Measurements from ENCODE around the gene TNFRSF13B.

TNFRSF13B gene

GRCh38 chr17:16943541-16944333 is 28.2 kb downstream of the TNFRSF13B start:
- no peak for DNase-seq
- in situ Hi-C loops (cut with HindIII; ENCODE audit: low pct_ligation_motif_present, low pct_unique_long_range_greater_than_20kb, low sequenced_read_pairs), result no loop called here

DNA sequence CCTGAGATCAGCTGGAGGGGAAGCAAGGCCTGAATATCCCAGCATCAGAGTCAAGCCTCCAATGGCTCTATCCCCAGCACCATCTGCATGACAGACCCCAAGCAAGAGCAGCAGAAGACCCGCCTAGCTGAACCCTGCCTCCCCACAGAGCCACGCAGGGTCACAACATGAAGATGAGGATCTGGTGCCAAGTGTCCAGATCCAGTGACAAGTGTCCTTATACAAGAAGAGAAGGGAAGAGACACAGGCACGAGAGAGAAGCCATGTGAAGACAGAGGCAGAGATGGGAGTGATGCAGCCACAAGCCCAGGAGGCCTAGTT is 28.9 kb downstream of the TNFRSF13B start:
- in situ Hi-C loops (cut with HindIII; ENCODE audit: low pct_ligation_motif_present, low pct_unique_long_range_greater_than_20kb, low sequenced_read_pairs), result no loop called here
- DNase-seq, result no peak

- in situ Hi-C loops (cut with HindIII; ENCODE audit: low pct_ligation_motif_present, low pct_unique_long_range_greater_than_20kb, low sequenced_read_pairs), result no loop called here
- no peak for DNase-seq
Observed at GRCh38 chr17:16942141-16943031, 29.5 kb downstream of the TNFRSF13B start.

DNA sequence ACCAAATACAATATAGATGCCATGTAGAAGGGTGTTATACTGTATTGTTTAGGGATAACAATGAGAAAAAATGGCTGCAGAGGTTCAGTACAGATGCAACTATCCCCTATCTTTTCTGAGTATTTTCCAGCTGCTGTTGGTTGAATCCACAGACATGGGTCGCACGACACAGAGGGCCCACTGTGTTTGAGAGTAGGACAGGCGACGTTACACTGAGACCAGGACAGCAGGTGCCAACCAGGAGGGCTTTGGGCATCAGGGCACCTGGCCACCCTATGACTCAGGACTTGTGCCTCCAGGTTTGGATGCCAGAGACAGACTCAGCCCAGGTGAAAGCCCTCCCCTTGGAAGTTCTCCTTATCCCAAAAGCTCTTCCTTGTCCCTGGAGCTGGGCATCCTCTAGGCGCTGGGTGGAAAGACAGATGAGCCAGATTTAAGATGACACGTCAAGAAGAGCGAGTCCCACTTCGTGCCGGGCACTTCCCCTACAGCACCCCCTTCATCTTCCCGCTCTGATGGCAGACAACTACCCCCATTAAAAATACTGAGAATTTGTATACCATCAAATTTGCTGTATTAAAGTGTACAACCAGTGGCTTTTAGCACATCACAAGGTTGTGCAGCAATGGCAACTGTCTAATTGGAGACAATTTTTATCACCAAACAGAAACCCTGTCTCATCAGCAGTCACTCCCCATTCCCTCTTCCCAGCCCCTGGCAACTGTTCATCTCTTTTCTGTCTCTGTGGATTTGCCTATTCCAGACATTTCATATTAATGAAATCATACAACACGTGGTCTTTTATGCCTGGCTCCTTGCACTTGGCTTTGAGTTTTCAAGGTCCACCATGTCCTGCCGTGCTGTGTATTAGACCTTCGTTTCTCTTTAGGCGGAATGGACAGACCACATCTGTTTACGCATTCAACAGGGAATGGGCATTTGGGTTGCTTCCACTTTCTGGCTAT is 30.6 kb downstream of the TNFRSF13B start:
- DNase-seq, result no peak

DNA sequence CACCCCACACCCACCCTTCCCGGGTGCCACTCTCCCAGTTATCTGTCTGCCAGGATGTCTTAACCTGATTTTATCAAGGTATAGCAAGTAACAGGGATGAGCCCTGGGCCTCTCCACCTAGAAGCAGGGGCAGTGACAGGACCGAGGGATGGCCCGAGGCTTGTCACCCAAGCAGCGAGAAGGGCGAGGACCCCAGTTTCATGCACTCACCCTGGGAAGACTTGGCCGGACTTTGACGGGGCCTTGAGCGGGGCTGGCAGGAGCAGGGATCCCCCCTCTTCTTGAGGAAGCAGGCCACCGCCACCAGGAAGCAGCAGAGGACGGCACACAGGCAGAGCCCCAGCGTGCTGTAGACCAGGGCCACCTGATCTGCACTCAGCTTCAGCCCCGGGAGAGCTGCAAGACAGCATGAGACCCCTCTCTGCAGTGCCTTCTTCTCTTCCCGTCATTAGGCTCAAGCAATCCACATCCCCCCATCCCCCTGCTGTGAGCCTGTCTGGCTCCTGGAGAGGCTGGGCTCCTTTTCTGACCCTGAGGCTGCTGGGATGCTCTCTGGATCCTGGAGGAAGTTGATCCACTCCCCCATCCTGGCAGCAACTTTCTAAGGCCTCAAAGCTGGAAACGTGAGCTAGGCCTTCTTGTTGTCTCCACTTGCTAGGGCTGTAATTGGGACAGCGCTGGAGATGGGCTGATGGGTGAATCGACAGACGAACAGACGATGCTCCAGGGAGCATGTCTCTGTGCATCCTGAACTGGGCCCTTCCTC is 31.6 kb downstream of the TNFRSF13B start:
- DNase-seq, result no peak
- in situ Hi-C loops (cut with HindIII; ENCODE audit: low pct_ligation_motif_present, low pct_unique_long_range_greater_than_20kb, low sequenced_read_pairs), result no loop called here

More for the DNA sequence above, 30.6 kb downstream of the TNFRSF13B start:
- in situ Hi-C loops (cut with HindIII; ENCODE audit: low pct_ligation_motif_present, low pct_unique_long_range_greater_than_20kb, low sequenced_read_pairs), result no loop called here

GRCh38 chr17:16939606-16940115 is 32.3 kb downstream of the TNFRSF13B start:
- in situ Hi-C loops (cut with HindIII; ENCODE audit: low pct_ligation_motif_present, low pct_unique_long_range_greater_than_20kb, low sequenced_read_pairs), result no loop called here
- DNase-seq, result no peak

DNA sequence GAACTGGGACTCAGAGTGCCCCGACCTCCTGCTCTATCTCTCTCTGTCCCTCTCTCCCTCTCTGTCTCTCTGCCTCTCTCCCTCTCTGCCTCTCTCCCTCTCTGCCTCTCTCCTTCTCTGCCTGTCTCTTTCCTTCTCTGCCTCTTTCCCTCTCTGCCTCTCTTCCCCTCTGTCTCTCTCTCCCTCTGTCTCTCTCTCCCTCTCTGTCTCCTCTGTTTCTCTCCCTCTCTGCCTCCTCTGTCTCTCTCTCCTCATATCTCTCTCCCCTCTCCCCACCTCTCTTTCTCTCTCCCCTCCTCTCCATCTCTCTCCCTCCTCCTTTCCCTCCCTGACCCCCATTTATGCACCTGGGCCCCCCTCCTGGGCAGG is 32.7 kb downstream of the TNFRSF13B start:
- no peak for DNase-seq
- in situ Hi-C loops (cut with HindIII; ENCODE audit: low pct_ligation_motif_present, low pct_unique_long_range_greater_than_20kb, low sequenced_read_pairs), result no loop called here

DNA sequence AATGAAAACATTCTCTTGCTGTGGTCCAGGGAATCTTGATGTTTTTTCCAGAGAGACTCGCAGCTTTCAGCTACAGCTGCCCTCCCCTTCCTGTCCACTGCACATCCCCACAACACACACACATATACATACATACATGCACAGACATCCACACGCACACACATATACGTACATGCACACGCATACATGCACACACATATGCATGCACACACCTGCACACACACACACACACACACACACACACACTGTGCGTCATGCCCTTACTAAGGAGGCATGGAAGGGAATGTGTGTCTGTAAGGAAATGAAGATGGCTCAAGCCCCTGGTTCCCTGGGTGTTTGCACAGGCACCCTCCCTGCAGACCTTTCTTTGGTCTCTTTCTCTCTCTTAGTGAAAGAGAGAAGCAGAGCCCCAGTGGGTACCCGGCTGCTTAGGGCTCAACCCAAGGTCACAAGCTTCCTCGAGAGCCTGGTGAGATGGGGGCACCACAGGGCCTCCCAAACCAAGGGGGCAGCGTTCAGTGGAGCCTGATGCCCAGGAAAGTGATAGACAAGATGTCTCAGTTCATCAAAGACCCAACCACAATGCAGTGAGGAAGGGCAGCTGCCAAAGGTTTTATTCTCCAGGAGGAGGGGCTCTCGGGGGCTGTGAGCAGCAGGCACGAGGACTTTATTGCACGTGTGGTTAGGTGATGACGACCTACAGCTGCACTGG is 33.3 kb downstream of the TNFRSF13B start:
- DNase-seq, result no peak

DNA sequence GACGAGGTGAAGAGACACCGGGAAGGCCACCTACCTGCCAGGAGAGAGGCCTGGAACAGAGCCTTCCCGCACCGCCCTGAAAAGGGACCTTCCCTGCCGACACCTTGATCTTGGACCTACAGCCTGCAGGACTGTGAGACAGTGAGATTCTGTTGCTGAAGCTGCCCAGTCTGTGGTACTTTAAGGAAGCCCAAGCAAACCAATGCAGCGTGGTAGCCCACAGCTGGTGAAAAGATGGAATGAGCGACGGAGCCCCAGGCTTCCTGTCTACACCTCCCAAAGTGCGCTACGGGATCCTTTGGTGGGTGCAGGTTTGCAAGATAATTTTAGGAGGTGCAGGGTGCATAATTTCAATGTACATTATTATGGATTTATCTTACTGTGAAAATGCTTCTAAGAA is 33.9 kb downstream of the TNFRSF13B start:
- in situ Hi-C loops (cut with HindIII; ENCODE audit: low pct_ligation_motif_present, low pct_unique_long_range_greater_than_20kb, low sequenced_read_pairs), result no loop called here
- DNase-seq, result no peak

More for the DNA sequence above, 33.3 kb downstream of the TNFRSF13B start:
- in situ Hi-C loops (cut with HindIII; ENCODE audit: low pct_ligation_motif_present, low pct_unique_long_range_greater_than_20kb, low sequenced_read_pairs), result no loop called here

DNA sequence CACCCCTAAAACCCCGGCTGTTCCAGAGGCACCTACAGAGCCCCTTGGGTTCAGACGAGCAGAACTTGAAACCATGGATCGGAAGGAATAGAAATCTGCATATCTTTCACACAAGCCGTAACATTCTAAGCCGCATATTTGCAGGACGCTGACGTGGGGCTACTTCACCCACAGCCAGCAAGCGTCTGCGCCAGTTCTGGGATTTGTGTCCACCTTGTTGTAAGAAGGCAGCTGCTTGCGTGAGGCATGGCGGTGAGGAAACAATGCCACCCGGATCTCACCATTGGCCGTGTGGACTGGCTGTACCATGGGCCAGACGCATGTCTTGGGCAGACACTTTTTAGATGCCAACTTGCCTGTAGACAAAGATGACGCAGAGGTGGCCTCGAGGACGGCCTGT is 34.5 kb downstream of the TNFRSF13B start:
- in situ Hi-C loops (cut with HindIII; ENCODE audit: low pct_ligation_motif_present, low pct_unique_long_range_greater_than_20kb, low sequenced_read_pairs), result no loop called here

DNA sequence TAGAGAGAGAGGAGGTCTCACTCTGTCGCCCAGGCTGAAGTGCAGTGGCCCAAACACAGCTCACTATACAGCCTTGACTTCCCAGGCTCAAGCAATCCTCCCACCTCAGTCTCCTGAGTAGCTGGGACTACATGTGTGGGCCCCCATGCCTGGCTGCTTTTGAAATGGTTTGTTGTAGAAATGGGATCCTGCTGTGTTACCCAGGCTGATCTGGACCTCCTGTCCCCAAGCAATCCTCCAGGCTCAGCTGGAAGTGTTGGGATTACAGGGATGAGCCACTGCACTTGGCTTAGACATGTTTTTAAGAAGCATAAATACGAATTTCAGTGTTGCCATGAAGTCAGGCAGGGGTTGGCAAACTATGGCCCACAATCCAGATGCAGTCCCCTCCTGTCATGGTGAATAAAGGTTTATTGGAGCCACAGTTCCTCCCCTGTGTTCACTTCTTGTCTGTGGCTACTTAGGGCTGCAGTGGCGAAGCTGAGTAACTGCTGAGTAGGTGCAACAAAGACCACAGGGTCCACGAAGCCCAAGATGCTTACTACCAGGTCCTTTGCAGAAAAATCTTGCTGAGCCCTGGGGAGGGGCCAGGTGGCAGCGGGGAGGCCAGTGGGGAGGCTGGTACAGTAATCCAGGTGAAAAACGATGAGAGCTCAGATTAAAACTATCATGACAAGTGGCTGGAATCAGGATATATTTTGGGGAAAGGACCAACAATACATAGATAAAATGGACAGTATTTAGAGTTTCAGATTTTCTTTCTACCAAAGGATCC is 35.2 kb downstream of the TNFRSF13B start:
- in situ Hi-C loops (cut with HindIII; ENCODE audit: low pct_ligation_motif_present, low pct_unique_long_range_greater_than_20kb, low sequenced_read_pairs), result no loop called here
- no peak for DNase-seq

More for the DNA sequence above, 34.5 kb downstream of the TNFRSF13B start:
- no peak for DNase-seq

DNA sequence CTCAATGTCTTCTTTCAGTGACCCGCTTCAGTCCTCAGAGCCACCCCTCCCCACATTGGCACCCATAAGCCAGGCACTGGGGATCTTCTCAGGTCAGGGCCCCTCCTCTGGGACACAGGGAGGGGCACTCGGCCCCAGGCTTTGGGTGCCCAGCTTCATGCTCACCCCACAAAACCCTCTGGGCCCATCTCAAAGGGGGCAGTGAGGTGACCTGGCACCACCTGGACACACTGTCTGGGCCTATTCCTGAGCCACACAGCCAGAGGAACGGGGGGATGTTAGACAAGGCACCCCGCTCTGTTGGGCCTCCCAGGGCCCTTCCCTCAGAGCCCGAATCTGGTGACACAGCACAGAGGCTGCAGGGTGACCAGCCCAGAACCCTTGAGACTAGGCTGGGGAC is 36.1 kb downstream of the TNFRSF13B start:
- in situ Hi-C loops (cut with HindIII; ENCODE audit: low pct_ligation_motif_present, low pct_unique_long_range_greater_than_20kb, low sequenced_read_pairs), result no loop called here
- DNase-seq, result no peak

- in situ Hi-C loops (cut with HindIII; ENCODE audit: low pct_ligation_motif_present, low pct_unique_long_range_greater_than_20kb, low sequenced_read_pairs), result no loop called here
- DNase-seq, result no peak
Observed at GRCh38 chr17:16935241-16935663, 36.7 kb downstream of the TNFRSF13B start.

DNA sequence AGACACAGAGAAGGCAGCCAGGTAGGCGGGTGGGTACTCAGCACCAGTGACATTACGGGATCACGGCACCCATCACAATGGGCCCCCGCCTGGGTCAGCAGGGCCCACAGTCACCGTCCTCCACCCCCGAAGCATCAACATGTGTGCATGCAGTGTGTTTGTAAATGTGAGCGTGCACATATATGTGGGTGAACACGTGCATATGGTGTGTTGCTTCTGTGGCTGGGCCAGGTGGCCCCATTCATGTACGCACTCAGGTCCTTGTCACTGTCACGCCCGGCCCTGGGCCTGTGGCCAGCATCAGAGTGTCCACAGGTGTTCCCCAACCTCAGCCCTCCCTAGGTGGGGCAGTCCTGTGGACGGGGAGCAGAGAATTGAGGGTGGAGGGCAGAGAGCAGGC is 37.1 kb downstream of the TNFRSF13B start:
- in situ Hi-C loops (cut with HindIII; ENCODE audit: low pct_ligation_motif_present, low pct_unique_long_range_greater_than_20kb, low sequenced_read_pairs), result no loop called here
- DNase-seq, result no peak

- in situ Hi-C loops (cut with HindIII; ENCODE audit: low pct_ligation_motif_present, low pct_unique_long_range_greater_than_20kb, low sequenced_read_pairs), result no loop called here
- DNase-seq, result no peak
Observed at GRCh38 chr17:16934133-16934795, 37.7 kb downstream of the TNFRSF13B start.

Data from ACHN (cell line).